Subcutaneous abdominal adipose tissue (tissue), 5 donors: ENCODE data around the gene C12orf57.

Experiments
- H3K27ac ChIP-seq: one replicate; pipeline ENCODE4 v1.7.0; 2013; ENCODE audit warnings: low read depth, mild to moderate bottlenecking, inconsistent platforms, low read length, moderate library complexity
- H3K27me3 ChIP-seq, 5 donors: one replicate each; pipeline ENCODE4 v1.7.0; 2013; ENCODE audit warnings: low read length in 5 of 5, inconsistent platforms in 1 of 5; ENCODE audit not compliant: control insufficient read depth in 5 of 5, insufficient read depth in 4 of 5
- H3K36me3 ChIP-seq, 5 donors: one replicate each; pipeline ENCODE4 v1.7.0; 2013; ENCODE audit warnings: low read length in 5 of 5; ENCODE audit not compliant: control insufficient read depth in 5 of 5, insufficient read depth in 5 of 5
- H3K4me1 ChIP-seq, 5 donors: one replicate each; pipeline ENCODE4 v1.7.0; 2013; ENCODE audit warnings: low read length in 5 of 5, mild to moderate bottlenecking in 3 of 5, moderate library complexity in 1 of 5; ENCODE audit not compliant: control insufficient read depth in 5 of 5, insufficient read depth in 5 of 5
- H3K4me3 ChIP-seq, 5 donors: one replicate each; pipeline ENCODE4 v1.7.0; 2013; ENCODE audit warnings: low read length in 5 of 5, low read depth in 1 of 5
- H3K9ac ChIP-seq, 5 donors: one replicate each; pipeline ENCODE4 v1.7.0; 2013; ENCODE audit warnings: low read length in 5 of 5, mild to moderate bottlenecking in 4 of 5, moderate library complexity in 3 of 5
- H3K9me3 ChIP-seq, 5 donors: one replicate each; pipeline ENCODE4 v1.7.0; 2013; ENCODE audit warnings: low read length in 5 of 5; ENCODE audit not compliant: control insufficient read depth in 5 of 5
- donor health status: healthy.
- donor health status: healthy.
- donor health status: healthy.
- donor health status: healthy.
- donor health status: healthy.

C12orf57 gene

DNA sequence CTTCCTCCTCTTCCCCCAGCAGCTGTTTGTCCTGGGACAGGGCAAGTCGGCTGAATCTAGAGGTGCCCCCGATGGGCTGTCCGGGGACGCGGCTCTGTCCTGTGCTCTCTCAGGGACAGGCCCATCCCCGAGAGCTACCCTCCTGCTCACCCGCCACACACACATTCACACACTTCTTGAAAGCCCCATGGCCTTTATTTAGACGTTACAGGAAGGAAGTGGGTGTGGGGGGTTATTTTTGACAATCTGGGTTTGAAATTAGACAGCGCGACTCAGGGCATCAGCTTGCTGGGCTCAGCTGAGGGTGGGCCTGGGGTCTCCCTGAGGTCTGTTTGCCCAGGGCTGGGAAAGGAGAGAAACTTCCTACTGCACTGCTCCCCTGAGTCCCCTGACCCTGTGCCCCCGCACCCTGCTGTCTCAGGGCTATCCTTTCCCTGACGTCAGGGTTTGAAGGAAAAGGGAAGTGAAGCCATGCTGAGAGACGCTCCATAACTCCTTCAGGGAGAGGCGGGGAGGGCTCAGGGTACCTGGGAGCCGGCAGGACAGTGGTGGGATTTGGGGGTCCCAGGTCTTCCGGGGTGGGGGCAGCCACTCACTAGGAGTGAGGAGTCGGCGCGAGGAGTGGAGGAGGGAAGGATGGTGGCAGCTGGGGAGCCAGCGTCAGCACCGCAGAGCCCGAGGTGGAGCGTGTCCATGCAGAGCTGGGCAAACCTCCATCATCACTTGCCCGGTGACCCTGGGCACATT lies 15.4 kb downstream of the C12orf57 start:
- Histone ChIP-seq H3K4me1 (peaks cover 10 to 86% (median 66%) of the 10 kb centered on the region in 5 donors), H3K36me3 (peaks cover 0 to 7% (median 0%) of the 10 kb centered on the region in 5 donors), H3K9ac (peak overlapping the region in 4 of 5 donors; percentile 8 to 61 (median 34))

GRCh38 chr12:6959805-6960592 lies 16.2 kb downstream of the C12orf57 start:
- H3K4me3 ChIP-seq: peak overlapping the region in 2 of 5 donors; percentile 16 to 37
- peaks cover 0 to 2% (median 0%) of the 10 kb centered on the region in 5 donors for H3K27me3 ChIP-seq
- peaks cover 0 to 7% (median 0%) of the 10 kb centered on the region in 5 donors for H3K36me3 ChIP-seq
- peak overlapping the region; percentile 67 for H3K27ac ChIP-seq
- peaks cover 12 to 86% (median 66%) of the 10 kb centered on the region in 5 donors for H3K4me1 ChIP-seq
- H3K9ac ChIP-seq: no peak overlapping the region
- H3K9me3 ChIP-seq: no peaks in the 10 kb centered on the region

More for the DNA sequence above, 15.4 kb downstream of the C12orf57 start:
- Histone ChIP-seq H3K9me3 (no peaks in the 10 kb centered on the region), H3K27ac (peak overlapping the region; percentile 67), H3K4me3 (peak overlapping the region in 4 of 5 donors; percentile 5 to 37 (median 16)), H3K27me3 (peaks cover 0 to 5% (median 0%) of the 10 kb centered on the region in 5 donors)

- Histone ChIP-seq H3K36me3 (peaks cover 0 to 14% (median 7%) of the 10 kb centered on the region in 5 donors), H3K4me1 (peaks cover 12 to 79% (median 64%) of the 10 kb centered on the region in 5 donors), H3K9ac (peak overlapping the region in 4 of 5 donors; percentile 14 to 77 (median 42))
These were observed 16.9 kb downstream of the C12orf57 start for GRCh38 chr12:6960593-6961277.

DNA sequence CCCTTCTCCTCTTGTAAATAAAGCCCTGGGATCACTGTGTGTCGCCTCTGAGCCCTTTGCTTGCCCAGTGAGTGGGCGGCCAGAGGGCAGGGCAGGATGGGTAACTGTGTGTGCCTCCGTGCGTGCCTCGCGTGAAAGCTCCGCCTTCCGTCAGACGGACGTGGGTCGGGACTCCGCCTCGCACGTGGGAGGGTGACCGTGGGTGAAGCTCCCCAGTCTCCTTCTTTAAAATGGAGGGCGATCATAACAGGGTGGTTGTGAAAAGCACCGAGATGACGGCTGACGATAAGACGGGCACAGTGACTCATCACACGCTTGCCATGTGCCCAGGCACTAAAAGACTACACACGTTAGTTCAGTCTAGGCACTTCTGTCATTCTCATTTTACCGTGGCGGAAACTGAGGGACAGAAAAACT lies 17.5 kb downstream of the C12orf57 start:
- peaks cover 3 to 17% (median 12%) of the 10 kb centered on the region in 5 donors for H3K36me3 ChIP-seq
- H3K27me3 ChIP-seq: peaks cover 0 to 2% (median 0%) of the 10 kb centered on the region in 5 donors
- H3K27ac ChIP-seq: peak overlapping the region; percentile 69
- H3K4me3 ChIP-seq: peak overlapping the region; percentile 23 to 57 (median 47)
- H3K4me1 ChIP-seq: peaks cover 12 to 75% (median 64%) of the 10 kb centered on the region in 5 donors
- H3K9ac ChIP-seq: peak overlapping the region in 4 of 5 donors; percentile 55 to 77 (median 65)
- no peaks in the 10 kb centered on the region for H3K9me3 ChIP-seq

More at GRCh38 chr12:6960593-6961277, 16.9 kb downstream of the C12orf57 start:
- peaks cover 0 to 2% (median 0%) of the 10 kb centered on the region in 5 donors for H3K27me3 ChIP-seq
- peak overlapping the region in 3 of 5 donors; percentile 23 to 47 (median 47) for H3K4me3 ChIP-seq
- peak overlapping the region; percentile 69 for H3K27ac ChIP-seq
- no peaks in the 10 kb centered on the region for H3K9me3 ChIP-seq

- H3K27ac ChIP-seq: peak overlapping the region; percentile 69
- peaks cover 6 to 20% (median 17%) of the 10 kb centered on the region in 5 donors for H3K36me3 ChIP-seq
- H3K9ac ChIP-seq: peak overlapping the region in 4 of 5 donors; percentile 55 to 77 (median 65)
- H3K9me3 ChIP-seq: no peaks in the 10 kb centered on the region
- peaks cover 12 to 70% (median 59%) of the 10 kb centered on the region in 5 donors for H3K4me1 ChIP-seq
- H3K27me3 ChIP-seq: peaks cover 0 to 2% (median 0%) of the 10 kb centered on the region in 5 donors
- H3K4me3 ChIP-seq: peak overlapping the region; percentile 23 to 57 (median 47)
These were observed 18.0 kb downstream of the C12orf57 start for GRCh38 chr12:6961695-6962284.

- Histone ChIP-seq H3K4me3 (peak overlapping the region in 4 of 5 donors; percentile 23 to 47 (median 40)), H3K27me3 (peaks cover 0 to 2% (median 0%) of the 10 kb centered on the region in 5 donors), H3K27ac (peak overlapping the region; percentile 69), H3K4me1 (peaks cover 12 to 64% (median 54%) of the 10 kb centered on the region in 5 donors), H3K9me3 (no peaks in the 10 kb centered on the region), H3K36me3 (peaks cover 6 to 24% (median 22%) of the 10 kb centered on the region in 5 donors), H3K9ac (peak overlapping the region in 3 of 5 donors; percentile 22 to 65 (median 37))
These were observed 18.6 kb downstream of the C12orf57 start for GRCh38 chr12:6962285-6963015.

GRCh38 chr12:6963016-6963731 lies 19.4 kb downstream of the C12orf57 start:
- no peak overlapping the region for H3K27ac ChIP-seq
- no peaks in the 10 kb centered on the region for H3K9me3 ChIP-seq
- peaks cover 0 to 2% (median 0%) of the 10 kb centered on the region in 5 donors for H3K27me3 ChIP-seq
- peaks cover 12 to 58% (median 48%) of the 10 kb centered on the region in 5 donors for H3K4me1 ChIP-seq
- no peak overlapping the region for H3K9ac ChIP-seq
- H3K36me3 ChIP-seq: peaks cover 6 to 31% (median 30%) of the 10 kb centered on the region in 5 donors
- no peak overlapping the region for H3K4me3 ChIP-seq

GRCh38 chr12:6963791-6964413 lies 20.1 kb downstream of the C12orf57 start:
- no peak overlapping the region for H3K4me3 ChIP-seq
- peaks cover 0 to 2% (median 0%) of the 10 kb centered on the region in 5 donors for H3K27me3 ChIP-seq
- H3K9me3 ChIP-seq: no peaks in the 10 kb centered on the region
- H3K4me1 ChIP-seq: peaks cover 12 to 57% (median 44%) of the 10 kb centered on the region in 5 donors
- H3K27ac ChIP-seq: peak overlapping the region; percentile 70
- peak overlapping the region in 1 of 5 donors; percentile 17 for H3K9ac ChIP-seq
- H3K36me3 ChIP-seq: peaks cover 6 to 38% (median 36%) of the 10 kb centered on the region in 5 donors
